PC-3 (cell line): ENCODE results near the gene ZNF286A.

Source experiments
- CTCF ChIP-seq: fragments of 300-600 bp; sonication (generic); conservative IDR thresholded peaks from 2 replicates; pipeline ENCODE4 v1.5.1; 2017; ENCODE audit warnings: antibody characterized with exemption, low read depth, mild to moderate bottlenecking, low read length
- EZH2 ChIP-seq: fragments of 300-600 bp; sonication (generic); IDR thresholded peaks from one replicate; pipeline ENCODE4 v1.6.1; 2017; ENCODE audit warnings: antibody characterized with exemption, mild to moderate bottlenecking, low read length; ENCODE audit not compliant: unreplicated experiment
- EZH2phosphoT487 ChIP-seq: fragments of 300-600 bp; sonication (generic); IDR thresholded peaks from 2 replicates; pipeline ENCODE4 v1.6.1; 2018; ENCODE audit warnings: mild to moderate bottlenecking, antibody characterized with exemption, low read length, borderline replicate concordance

GRCh38 chr17:15742921-15743320 lies 43.4 kb downstream of the ZNF286A start:
- TF ChIP-seq CTCF, result no peak
- TF ChIP-seq EZH2, result no peak
- no peak for TF ChIP-seq EZH2phosphoT487
